GM12878 (cell line): ENCODE data around the gene TDRD9. TPM values are rescaled to one million over a fixed set of nuclear protein-coding genes. Genes with fewer than 3 reads are reported as not detected.

Source experiments
- ATAC-seq: fragments of 200-7000 bp; cut with Tn5 transposase; 3 replicates; pipeline ENCODE4 v1.9.1; 2020; ENCODE audit warnings: mild to moderate bottlenecking, moderate library complexity
- BruUV-seq: library from RNA; stranded (reverse); fragments of 400-500 nt; replicated peaks from 2 replicates; lab custom pipeline; 2021; lab: Mats Ljungman, UMichigan
- CTCF ChIA-PET: fragments of 300-600 bp; sonication (Branson Sonifier 250); formaldehyde crosslinking; extraction: SDS; loops from one replicate; lab custom pipeline; 2021; ENCODE audit warnings: inconsistent platforms; lab: Yijun Ruan, JAX
- POLR2A ChIA-PET: fragments of 350-600 bp; formaldehyde crosslinking; extraction: SDS; loops from one replicate; lab custom pipeline; 2021; ENCODE audit warnings: inconsistent platforms; lab: Charles Lee
- RAD21 ChIA-PET: fragments of 300-600 bp; sonication (Branson Sonifier 250); formaldehyde crosslinking; loops from one replicate; lab custom pipeline; 2023; ENCODE audit warnings: antibody characterized with exemption; ENCODE audit not compliant: unreplicated experiment; lab: Charles Lee
- SMC1A ChIA-PET: fragments of 300-600 bp; sonication (Branson Sonifier 250); formaldehyde crosslinking; loops from one replicate; lab custom pipeline; 2023; ENCODE audit not compliant: unreplicated experiment, uncharacterized antibody; lab: Charles Lee
- DNase-seq: peaks from one replicate; pipeline ENCODE4 v3.0.0-alpha.2; 2011; ENCODE audit warnings: low read depth, low spot score
- FAIRE-seq: peaks from 3 replicates; lab custom pipeline; 2011; peaks lifted over from hg19 to GRCh38; lab: Jason Lieb, UNC
- H2AFZ ChIP-seq: 2 replicates; pipeline ENCODE4 v1.6.0; 2011; ENCODE audit warnings: low read depth, low read length, control low read depth; ENCODE audit not compliant: control insufficient read depth
- H3K27ac ChIP-seq: 2 replicates; pipeline ENCODE4 v1.5.1; 2011; ENCODE audit warnings: control low read depth; ENCODE audit not compliant: control insufficient read depth, insufficient read depth
- H3K27me3 ChIP-seq, 2 experiments: replicated peaks in 1 of 2; 2 replicates each; pipeline versions ENCODE4 v1.6.0 to v1.6.1; 2011; ENCODE audit warnings: low read length in 1 of 2; ENCODE audit not compliant: control insufficient read depth in 2 of 2, insufficient read depth in 2 of 2
- H3K36me3 ChIP-seq, 2 experiments: 2 replicates each; pipeline ENCODE4 v1.5.1; 2011; ENCODE audit warnings: low read length in 1 of 2; ENCODE audit not compliant: control insufficient read depth in 2 of 2, insufficient read depth in 2 of 2
- H3K4me1 ChIP-seq: 2 replicates; pipeline ENCODE4 v1.6.1; 2011; ENCODE audit warnings: mild to moderate bottlenecking, low read length, moderate library complexity, mixed read lengths; ENCODE audit not compliant: control insufficient read depth, insufficient read depth
- H3K4me2 ChIP-seq: 2 replicates; pipeline ENCODE4 v1.6.0; 2011; ENCODE audit warnings: control low read depth; ENCODE audit not compliant: control insufficient read depth, insufficient read depth
- H3K4me3 ChIP-seq: fragments of 200-600 bp; sonication (generic); 2 replicates; pipeline ENCODE4 v1.5.1; 2016
- H3K79me2 ChIP-seq: 2 replicates; pipeline ENCODE4 v1.6.0; 2011; ENCODE audit warnings: low read length; ENCODE audit not compliant: control insufficient read depth, insufficient read depth
- H3K9ac ChIP-seq: 2 replicates; pipeline ENCODE4 v1.8.0; 2011; ENCODE audit warnings: low read length, control low read depth, mixed read lengths; ENCODE audit not compliant: control insufficient read depth, insufficient read depth
- H3K9me3 ChIP-seq: replicated peaks from 3 replicates; pipeline ENCODE4 v1.5.1; 2011; ENCODE audit warnings: mild to moderate bottlenecking, low read length; ENCODE audit not compliant: control insufficient read depth, insufficient read depth
- H4K20me1 ChIP-seq: 2 replicates; pipeline ENCODE4 v1.6.0; 2011; ENCODE audit not compliant: control insufficient read depth, insufficient read depth
- BACH1 ChIP-seq: fragments of 450-650 bp; IDR thresholded peaks from 2 replicates; pipeline ENCODE4 v1.6.1; 2017; ENCODE audit warnings: mild to moderate bottlenecking, borderline replicate concordance
- BMI1 ChIP-seq: fragments of 450-650 bp; IDR thresholded peaks from 2 replicates; pipeline ENCODE4 v1.6.1; 2016; ENCODE audit warnings: mild to moderate bottlenecking, moderate library complexity, borderline replicate concordance
- PKNOX1 ChIP-seq: fragments of 450-650 bp; IDR thresholded peaks from 2 replicates; pipeline ENCODE4 v1.6.1; 2016; ENCODE audit warnings: mild to moderate bottlenecking
- RELA ChIP-seq: fragments of 450-650 bp; IDR thresholded peaks from 2 replicates; pipeline ENCODE4 v1.8.0; 2014; ENCODE audit warnings: borderline replicate concordance; ENCODE audit not compliant: partially characterized antibody
- SREBF2 ChIP-seq: IDR thresholded peaks from 2 replicates; pipeline ENCODE4 v1.6.1; 2012; ENCODE audit warnings: mild to moderate bottlenecking, low read length
- ZNF24 ChIP-seq: fragments of 450-650 bp; IDR thresholded peaks from 2 replicates; pipeline ENCODE4 v1.6.1; 2017; ENCODE audit warnings: antibody characterized with exemption, mild to moderate bottlenecking
- WGBS: methylation state at CpG from one replicate; pipeline ENCODE4 v1.1.6; 2016; ENCODE audit warnings: low lambda C conversion rate; ENCODE audit not compliant: insufficient replicate concordance, insufficient coverage; ENCODE audit errors: missing lambda C conversion rate; 5-methylcytosine and 5-hydroxymethylcytosine counted together
- in situ Hi-C: fragments of 300-500 bp; cut with MboI; formaldehyde crosslinking; loops from 9 replicates; pipeline ENCODE4 v1.14.3; 2018; ENCODE audit warnings: mixed read lengths
- intact Hi-C: fragments of 100-400 bp; cut with micrococcal nuclease; formaldehyde crosslinking; loops from one replicate; pipeline ENCODE4 v1.14.2; 2022; ENCODE audit not compliant: unreplicated experiment
- polyA plus RNA-seq, 11 experiments: library from polyadenylated mRNA; depleted of rRNA in 4 of 11; unstranded in 6 of 11; stranded (reverse) in 5 of 11; fragments of >200 nt; fragmentation: Nextera tagmentation in 4 of 11; fragmentation: Illumina TruSeq in 1 of 11; extraction: Ambion mirVana in 4 of 11; extraction: Trizol in 1 of 11; gene quantifications; 1 replicate in 1 of 11; 2 replicates in 10 of 11; pipeline versions ENCODE4 v1.2.1 to v1.2.3, GENCODE V29; 2011 to 2016; ENCODE audit warnings: inconsistent platforms in 2 of 11, missing spikeins in 2 of 11, low read depth in 1 of 11
- total RNA-seq, 4 experiments: library from RNA; depleted of rRNA in 3 of 4; stranded (reverse); fragments of >200 nt in 3 of 4; fragmentation: Illumina TruSeq in 1 of 4; extraction: Trizol in 1 of 4; gene quantifications; 2 replicates each; pipeline versions ENCODE4 v1.2.1 to v1.2.3, GENCODE V29; 2013 to 2021

Gene TDRD9
- total and polyA plus RNA-seq, 10 of the 15 experiments (the other 5 are each of a cell fraction or from before 2014, with no cell fraction given): 0.12 TPM; not detected in 9

- DNase-seq (no peak), FAIRE-seq (no peak), ATAC-seq (no peak)
- no peaks in the 10 kb centered on the region for H3K79me2 ChIP-seq
- H4K20me1 ChIP-seq: no peaks in the 10 kb centered on the region
- SMC1A ChIA-PET: no interaction called here
- no peak overlapping the region for H3K4me3 ChIP-seq
- no peaks in the 10 kb centered on the region for H3K9me3 ChIP-seq
- H3K27ac ChIP-seq: no peak overlapping the region
- POLR2A ChIA-PET: no interaction called here
- CTCF ChIA-PET: interaction anchor here (0.9 to 1.5 kb wide), 2 partner anchors 18 kb away, joined by 4 to 6 read pairs; no protein-coding TSS in a partner anchor
- H3K4me2 ChIP-seq: no peak overlapping the region
- in situ Hi-C loops: no loop called here
- H3K4me1 ChIP-seq: no peaks in the 10 kb centered on the region
- H3K27me3 ChIP-seq: 0 out of 4 replicates have a peak, but pooled peaks cover 0 to 1% of the 10 kb centered on the region in 2 experiments
- WGBS: 64% methylated on average over 27 of the region's 31 CpGs
- BruUV-seq: no TSS peak
- no peaks in the 10 kb centered on the region for H3K36me3 ChIP-seq
- TF ChIP-seq BMI1 (no peak), PKNOX1 (no peak), SREBF2 (no peak), RELA (no peak), BACH1 (no peak), ZNF24 (no peak)
- H2AFZ ChIP-seq: no peak overlapping the region
- intact Hi-C loops: no loop called here
- H3K9ac ChIP-seq: no peak overlapping the region
- RAD21 ChIA-PET: no interaction called here
Observed at GRCh38 chr14:104095426-104096310, 167.4 kb downstream of the TDRD9 start.
